HG03432 (cell line): ENCODE results near the gene MAP2K7.

ENCODE experiments used
- ATAC-seq: cut with Tn5 transposase; IDR thresholded peaks from one replicate; pipeline ENCODE4 v1.9.1; 2021; ENCODE audit warnings: mild to moderate bottlenecking, moderate library complexity; ENCODE audit not compliant: unreplicated experiment

The MAP2K7 gene

GRCh38 chr19:7866399-7867091 is 37.1 kb upstream of the MAP2K7 start:
- no peak for ATAC-seq

GRCh38 chr19:7867092-7867844 is 36.4 kb upstream of the MAP2K7 start:
- no peak for ATAC-seq

GRCh38 chr19:7868326-7868670 is 35.4 kb upstream of the MAP2K7 start:
- ATAC-seq = no peak

- ATAC-seq = peak; percentile 67
Measured at GRCh38 chr19:7868671-7869452, 34.8 kb upstream of the MAP2K7 start.

- peak; percentile 56 for ATAC-seq
Measured at GRCh38 chr19:7869453-7869909, 34.2 kb upstream of the MAP2K7 start.

- ATAC-seq = no peak
Measured at GRCh38 chr19:7869910-7870511, 33.7 kb upstream of the MAP2K7 start.

GRCh38 chr19:7870571-7871436 is 32.9 kb upstream of the MAP2K7 start:
- no peak for ATAC-seq

GRCh38 chr19:7871437-7872305 is 32.0 kb upstream of the MAP2K7 start:
- ATAC-seq = no peak

- no peak for ATAC-seq
Measured at GRCh38 chr19:7872306-7873204, 31.1 kb upstream of the MAP2K7 start.

GRCh38 chr19:7873304-7874075 is 30.2 kb upstream of the MAP2K7 start:
- ATAC-seq = no peak

- no peak for ATAC-seq
Measured at GRCh38 chr19:7874076-7874896, 29.4 kb upstream of the MAP2K7 start, which contains the start of gene PRR36. Gene PRR36, minus strand, starts transcription at chr19:7874390. Its CDS starts 701 bp downstream, at chr19:7873689.

GRCh38 chr19:7874897-7875273 is 28.8 kb upstream of the MAP2K7 start:
- no peak for ATAC-seq

GRCh38 chr19:7877249-7877836 is 26.3 kb upstream of the MAP2K7 start:
- ATAC-seq = no peak

- ATAC-seq = no peak
Measured at GRCh38 chr19:7879111-7879807, 24.4 kb upstream of the MAP2K7 start.

GRCh38 chr19:7879836-7880235 is 23.8 kb upstream of the MAP2K7 start:
- no peak for ATAC-seq

GRCh38 chr19:7881910-7882309 is 21.8 kb upstream of the MAP2K7 start:
- ATAC-seq = no peak
